Ishikawa (cell line): Measurements from ENCODE around the gene NAA35.
A peak's percentile ranks its signal among the peaks of the same experiment; 100 is the strongest.

ENCODE experiments used
- CEBPB ChIP-seq: IDR thresholded peaks from 2 replicates; pipeline ENCODE4 v1.6.1; 2012
- CREB1 ChIP-seq: IDR thresholded peaks from 2 replicates; pipeline ENCODE4 v1.6.1; 2012; ENCODE audit warnings: low read depth
- EGR1 ChIP-seq: IDR thresholded peaks from 2 replicates; pipeline ENCODE4 v1.6.1; 2012
- EP300 ChIP-seq: IDR thresholded peaks from 2 replicates; pipeline ENCODE4 v1.6.1; 2012; ENCODE audit warnings: borderline replicate concordance
- FOXM1 ChIP-seq: IDR thresholded peaks from 2 replicates; pipeline ENCODE4 v1.6.1; 2012; ENCODE audit warnings: low read depth, borderline replicate concordance
- NFIC ChIP-seq: IDR thresholded peaks from 2 replicates; pipeline ENCODE4 v1.6.1; 2012
- RAD21 ChIP-seq: IDR thresholded peaks from 2 replicates; pipeline ENCODE4 v1.6.1; 2012; ENCODE audit warnings: low read depth
- TAF1 ChIP-seq: IDR thresholded peaks from 2 replicates; pipeline ENCODE4 v1.6.1; 2012; ENCODE audit warnings: low read depth, mild to moderate bottlenecking
- TCF12 ChIP-seq: IDR thresholded peaks from 2 replicates; pipeline ENCODE4 v1.6.1; 2012; ENCODE audit warnings: low read depth
- TEAD4 ChIP-seq: IDR thresholded peaks from 2 replicates; pipeline ENCODE4 v1.6.1; 2012
- YY1 ChIP-seq: IDR thresholded peaks from 2 replicates; pipeline ENCODE4 v1.6.1; 2012; ENCODE audit warnings: low read depth
- ZBTB7A ChIP-seq: IDR thresholded peaks from 2 replicates; pipeline ENCODE4 v1.6.1; 2012; ENCODE audit warnings: low read depth
- TF ChIP-seq, protein P1 (sequence below): IDR thresholded peaks from 2 replicates; pipeline ENCODE4 v1.6.1; 2012
- TF ChIP-seq, protein P2 (sequence below): IDR thresholded peaks from 2 replicates; pipeline ENCODE4 v1.6.1; 2012
- TF ChIP-seq, protein P3 (sequence below): IDR thresholded peaks from 2 replicates; pipeline ENCODE4 v1.6.1; 2012; ENCODE audit warnings: low read depth, mild to moderate bottlenecking

NAA35 gene

DNA sequence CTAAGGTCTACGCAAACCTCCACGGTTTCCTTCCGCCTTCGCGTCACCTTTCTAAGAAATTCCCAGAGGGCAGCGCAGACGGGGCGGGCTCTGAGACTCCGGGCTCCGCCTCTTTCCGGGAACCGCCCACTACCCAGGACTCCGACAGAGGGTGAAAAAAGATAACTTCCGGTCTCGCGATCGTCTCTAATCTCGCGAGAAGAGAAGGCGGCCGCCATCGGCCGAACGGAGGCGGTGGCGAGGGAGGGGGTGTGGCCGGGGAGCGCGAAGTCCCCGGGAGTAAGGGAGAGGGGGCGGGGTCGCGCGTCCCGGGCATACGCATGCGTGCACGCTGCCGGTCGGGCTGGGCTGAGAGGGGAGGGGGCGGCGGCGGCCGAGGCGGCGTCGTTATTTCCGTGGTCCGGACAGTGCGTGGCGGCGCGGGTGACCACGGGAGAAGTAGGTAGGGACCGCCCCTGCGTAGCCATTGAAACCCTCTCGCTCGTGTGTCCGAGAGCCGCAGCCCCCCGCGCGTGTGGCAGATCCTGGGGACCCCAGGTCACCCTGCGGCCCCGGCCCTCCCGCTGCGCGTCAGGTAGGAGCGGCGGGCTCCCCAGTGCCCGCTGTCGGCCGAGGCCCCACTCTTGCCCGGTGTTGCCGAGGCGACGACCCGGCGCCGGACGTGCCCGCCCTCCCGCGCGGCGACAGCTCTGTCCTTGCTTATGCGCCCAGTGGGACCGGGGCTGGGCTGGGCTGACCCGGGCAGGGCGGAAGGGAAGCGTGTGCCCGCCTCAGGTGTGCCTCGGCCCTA, at the start of gene NAA35:
Gene NAA35 (plus strand): TSS at position 315 of the 790 bp plus-strand sequence. CDS start 1,014 bp downstream, outside the sequence.
- TF ChIP-seq FOXM1, result no peak
- peak; percentile 32; the same call in 1 of the 2 replicates for TF ChIP-seq TCF12
- peak; percentile 40; the same call in 1 of the 2 replicates for TF ChIP-seq EGR1
- no peak for TF ChIP-seq NFIC
- TF ChIP-seq, protein P1, sequence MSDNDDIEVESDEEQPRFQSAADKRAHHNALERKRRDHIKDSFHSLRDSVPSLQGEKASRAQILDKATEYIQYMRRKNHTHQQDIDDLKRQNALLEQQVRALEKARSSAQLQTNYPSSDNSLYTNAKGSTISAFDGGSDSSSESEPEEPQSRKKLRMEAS, result peak; percentile 60; the same call in 1 of the 2 replicates
- no peak for TF ChIP-seq RAD21
- TF ChIP-seq, protein P2, sequence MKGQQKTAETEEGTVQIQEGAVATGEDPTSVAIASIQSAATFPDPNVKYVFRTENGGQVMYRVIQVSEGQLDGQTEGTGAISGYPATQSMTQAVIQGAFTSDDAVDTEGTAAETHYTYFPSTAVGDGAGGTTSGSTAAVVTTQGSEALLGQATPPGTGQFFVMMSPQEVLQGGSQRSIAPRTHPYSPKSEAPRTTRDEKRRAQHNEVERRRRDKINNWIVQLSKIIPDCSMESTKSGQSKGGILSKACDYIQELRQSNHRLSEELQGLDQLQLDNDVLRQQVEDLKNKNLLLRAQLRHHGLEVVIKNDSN, result no peak
- TF ChIP-seq TAF1, result peak; percentile 72
- 0 out of 2 replicates have a peak, but pooled peaks have one; percentile 16 for TF ChIP-seq CREB1
- TF ChIP-seq CEBPB, result no peak
- TF ChIP-seq YY1, result peak; percentile 85
- TF ChIP-seq TEAD4, result no peak
- TF ChIP-seq, protein P3, sequence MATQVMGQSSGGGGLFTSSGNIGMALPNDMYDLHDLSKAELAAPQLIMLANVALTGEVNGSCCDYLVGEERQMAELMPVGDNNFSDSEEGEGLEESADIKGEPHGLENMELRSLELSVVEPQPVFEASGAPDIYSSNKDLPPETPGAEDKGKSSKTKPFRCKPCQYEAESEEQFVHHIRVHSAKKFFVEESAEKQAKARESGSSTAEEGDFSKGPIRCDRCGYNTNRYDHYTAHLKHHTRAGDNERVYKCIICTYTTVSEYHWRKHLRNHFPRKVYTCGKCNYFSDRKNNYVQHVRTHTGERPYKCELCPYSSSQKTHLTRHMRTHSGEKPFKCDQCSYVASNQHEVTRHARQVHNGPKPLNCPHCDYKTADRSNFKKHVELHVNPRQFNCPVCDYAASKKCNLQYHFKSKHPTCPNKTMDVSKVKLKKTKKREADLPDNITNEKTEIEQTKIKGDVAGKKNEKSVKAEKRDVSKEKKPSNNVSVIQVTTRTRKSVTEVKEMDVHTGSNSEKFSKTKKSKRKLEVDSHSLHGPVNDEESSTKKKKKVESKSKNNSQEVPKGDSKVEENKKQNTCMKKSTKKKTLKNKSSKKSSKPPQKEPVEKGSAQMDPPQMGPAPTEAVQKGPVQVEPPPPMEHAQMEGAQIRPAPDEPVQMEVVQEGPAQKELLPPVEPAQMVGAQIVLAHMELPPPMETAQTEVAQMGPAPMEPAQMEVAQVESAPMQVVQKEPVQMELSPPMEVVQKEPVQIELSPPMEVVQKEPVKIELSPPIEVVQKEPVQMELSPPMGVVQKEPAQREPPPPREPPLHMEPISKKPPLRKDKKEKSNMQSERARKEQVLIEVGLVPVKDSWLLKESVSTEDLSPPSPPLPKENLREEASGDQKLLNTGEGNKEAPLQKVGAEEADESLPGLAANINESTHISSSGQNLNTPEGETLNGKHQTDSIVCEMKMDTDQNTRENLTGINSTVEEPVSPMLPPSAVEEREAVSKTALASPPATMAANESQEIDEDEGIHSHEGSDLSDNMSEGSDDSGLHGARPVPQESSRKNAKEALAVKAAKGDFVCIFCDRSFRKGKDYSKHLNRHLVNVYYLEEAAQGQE, result no peak
- no peak for TF ChIP-seq EP300
- TF ChIP-seq ZBTB7A, result peak; percentile 50; the same call in 1 of the 2 replicates

DNA sequence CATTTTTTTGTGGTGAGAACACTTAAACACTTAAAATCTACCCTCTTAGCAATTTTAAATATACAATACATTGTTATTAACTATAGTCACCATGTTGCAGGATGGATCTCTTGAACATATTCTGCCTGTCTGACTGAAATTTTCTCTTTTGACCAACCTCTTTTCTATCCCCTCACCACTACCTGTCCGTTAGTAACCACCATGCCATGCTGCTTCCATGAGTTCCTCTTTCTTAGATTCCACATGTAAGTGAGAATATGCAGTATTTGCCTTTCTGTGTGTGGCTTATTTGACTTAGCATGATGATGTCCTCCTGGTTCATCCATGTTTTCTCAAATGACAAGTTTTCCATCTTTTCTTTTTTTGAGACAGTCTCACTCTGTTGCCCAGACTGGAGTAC, 48.5 kb upstream of the NAA35 start:
- TF ChIP-seq, protein P1, result no peak
- TF ChIP-seq TEAD4 (no peak), NFIC (no peak), ZBTB7A (no peak), EP300 (no peak), TAF1 (no peak), YY1 (no peak)
- TF ChIP-seq, protein P2, result no peak
- TF ChIP-seq, protein P3, result no peak

DNA sequence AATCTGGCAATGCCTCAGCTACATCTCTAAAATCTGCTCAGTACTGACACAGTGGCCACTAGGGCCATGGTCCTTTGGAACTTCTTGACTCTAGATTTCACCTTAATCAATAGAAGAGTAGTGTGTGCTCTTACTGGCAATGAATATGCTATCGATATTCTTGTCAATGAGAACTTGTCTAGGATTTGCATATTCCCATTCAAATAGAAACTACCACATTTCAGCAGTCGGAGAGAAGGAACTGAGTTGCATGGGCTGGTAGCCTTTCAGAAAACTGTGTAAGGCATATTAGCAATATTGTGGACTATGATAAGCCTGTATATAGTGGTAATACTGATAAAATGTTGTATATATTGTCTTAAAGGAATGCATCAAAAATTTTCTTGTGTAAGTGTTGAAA, 45.3 kb upstream of the NAA35 start:
- no peak for TF ChIP-seq TAF1
- TF ChIP-seq CEBPB, result no peak
- no peak for TF ChIP-seq YY1
- no peak for TF ChIP-seq RAD21
- no peak for TF ChIP-seq TCF12

DNA sequence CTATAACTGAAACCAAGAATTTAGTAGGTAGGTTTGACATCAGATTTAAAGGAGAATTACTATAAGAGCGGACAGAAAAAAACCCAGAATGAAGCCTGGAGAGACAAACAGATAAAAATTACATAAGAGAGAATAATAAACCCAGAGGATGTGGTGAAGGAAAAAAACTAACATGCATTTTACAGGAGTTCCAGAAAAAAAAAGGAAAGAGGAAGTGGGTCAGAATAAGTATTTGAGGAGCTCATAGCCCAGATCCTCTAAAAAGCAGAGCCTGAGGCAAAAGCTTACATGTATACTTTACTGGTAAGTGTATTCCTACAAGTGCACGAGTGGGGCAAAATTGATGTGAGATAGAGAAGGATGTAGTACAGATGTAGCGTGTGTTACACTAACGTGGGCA, 43.1 kb upstream of the NAA35 start:
- TF ChIP-seq TEAD4 (no peak), TAF1 (no peak), RAD21 (no peak), YY1 (no peak), FOXM1 (no peak), TCF12 (no peak), CREB1 (no peak)

DNA sequence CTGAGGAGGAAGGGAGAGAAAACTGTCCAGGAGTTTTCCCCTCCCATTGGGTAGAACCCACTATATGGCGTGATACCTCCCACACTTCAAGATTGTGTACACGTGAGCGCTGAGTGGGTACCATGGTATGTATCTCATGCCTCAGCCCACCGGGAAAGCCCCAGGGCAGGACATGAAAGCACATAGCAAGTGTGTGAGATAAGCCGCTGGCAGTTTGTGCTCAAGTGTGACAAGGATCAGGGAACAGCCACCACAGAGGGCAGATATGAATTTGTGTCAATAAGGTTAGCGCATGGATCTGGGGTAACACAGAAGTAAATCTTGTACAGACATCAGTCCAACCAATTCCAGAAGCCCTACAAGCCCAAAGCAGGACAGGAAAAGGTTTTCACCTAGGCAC, 42.6 kb upstream of the NAA35 start:
- TF ChIP-seq TAF1 (no peak), TEAD4 (no peak), ZBTB7A (no peak), CREB1 (no peak), EGR1 (no peak), YY1 (no peak), CEBPB (no peak), EP300 (no peak), TCF12 (no peak), RAD21 (no peak), NFIC (no peak), FOXM1 (no peak)
- TF ChIP-seq, protein P3, result no peak
- TF ChIP-seq, protein P1, result no peak
- TF ChIP-seq, protein P2, result no peak
